Suprapubic skin (tissue), 4 donors: ENCODE measurements around the gene INPP5K. TPM values are rescaled to one million over a fixed set of nuclear protein-coding genes. Genes with fewer than 3 reads are reported as not detected.

Source experiments
- DNase-seq, 2 donors: peaks; one replicate each; pipeline ENCODE4 v3.0.0-alpha.2; 2019; ENCODE audit warnings: low spot score in 2 of 2
- H3K27ac ChIP-seq: fragments of 200-600 bp; sonication (generic); one replicate; pipeline ENCODE4 v1.5.1; 2019
- H3K27me3 ChIP-seq: fragments of 200-600 bp; sonication (generic); one replicate; pipeline ENCODE4 v1.5.1; 2019
- H3K36me3 ChIP-seq: fragments of 200-600 bp; sonication (generic); one replicate; pipeline ENCODE4 v1.5.1; 2019
- H3K4me1 ChIP-seq: fragments of 200-600 bp; sonication (generic); one replicate; pipeline ENCODE4 v1.5.1; 2019
- H3K4me3 ChIP-seq: fragments of 200-600 bp; sonication (generic); one replicate; pipeline ENCODE4 v1.5.1; 2019; ENCODE audit warnings: mild to moderate bottlenecking
- H3K9me3 ChIP-seq: fragments of 200-600 bp; sonication (generic); one replicate; pipeline ENCODE4 v1.5.1; 2019
- EP300 ChIP-seq: sonication (generic); formaldehyde crosslinking; IDR thresholded peaks from one replicate; pipeline ENCODE4 v1.6.1; 2017; ENCODE audit warnings: antibody characterized with exemption
- POLR2A ChIP-seq, 2 donors: fragments of 450-650 bp; IDR thresholded peaks; one replicate each; pipeline ENCODE4 v1.6.1; 2017; ENCODE audit warnings: antibody characterized with exemption in 2 of 2, mild to moderate bottlenecking in 2 of 2, moderate library complexity in 2 of 2
- POLR2AphosphoS5 ChIP-seq, 3 donors: sonication (generic); formaldehyde crosslinking; IDR thresholded peaks; one replicate each; pipeline ENCODE4 v1.6.1; 2017; ENCODE audit warnings: antibody characterized with exemption in 3 of 3
- WGBS: methylation state at CpG from one replicate; pipeline ENCODE4 v1.1.5; 2018; 5-methylcytosine and 5-hydroxymethylcytosine counted together
- total RNA-seq, 4 donors: library from RNA; depleted of rRNA; stranded (reverse); fragments of >200 nt; gene quantifications; one replicate each; pipeline ENCODE4 v1.1.0, GENCODE V29; 2016
- TF ChIP-seq, protein P1 (sequence below), 2 donors: fragments of 200-600 bp in 1 of 2; fragments of 450-650 bp in 1 of 2; sonication (generic) in 1 of 2; IDR thresholded peaks; one replicate each; pipeline ENCODE4 v1.5.1; 2016 to 2019; ENCODE audit warnings: antibody characterized with exemption in 2 of 2, mild to moderate bottlenecking in 1 of 2, moderate library complexity in 1 of 2

INPP5K gene
- total RNA-seq, 4 donors from 2014 or later, result 91.8 to 160 (median 123) TPM

DNA sequence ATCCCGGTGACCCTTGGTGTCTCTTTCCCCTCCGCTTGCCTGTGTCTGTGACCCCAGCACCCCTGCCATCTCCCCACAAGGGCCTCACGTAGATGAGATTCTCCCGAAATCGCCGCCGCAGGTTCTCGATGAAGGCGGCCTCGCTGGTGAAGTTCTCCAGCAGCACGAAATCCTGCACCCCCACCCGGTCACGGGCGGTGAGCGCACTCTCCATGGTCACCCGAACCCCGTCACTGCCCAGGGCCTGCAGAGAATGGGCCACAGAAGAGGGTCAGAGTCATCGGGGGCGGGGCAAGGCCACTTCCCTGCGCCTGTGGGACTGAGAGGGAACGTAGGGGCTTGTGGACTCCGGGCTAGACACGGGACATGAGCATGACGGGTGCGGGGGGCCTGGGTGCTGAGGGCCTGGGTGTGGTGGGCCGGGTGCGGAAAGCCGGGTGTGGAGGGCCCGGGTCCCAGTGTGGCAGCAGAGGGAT lies 32.3 kb downstream of the INPP5K start:
- WGBS, result 89% methylated on average over 23 of the region's 29 CpGs
- peaks cover 46% of the 10 kb centered on the region for H3K36me3 ChIP-seq
- no peak for TF ChIP-seq POLR2AphosphoS5 (IDR thresholded peaks at IDR 0.05)
- no peak for TF ChIP-seq POLR2A (IDR thresholded peaks at IDR 0.05)
- TF ChIP-seq EP300, result no peak
- TF ChIP-seq, protein P1, sequence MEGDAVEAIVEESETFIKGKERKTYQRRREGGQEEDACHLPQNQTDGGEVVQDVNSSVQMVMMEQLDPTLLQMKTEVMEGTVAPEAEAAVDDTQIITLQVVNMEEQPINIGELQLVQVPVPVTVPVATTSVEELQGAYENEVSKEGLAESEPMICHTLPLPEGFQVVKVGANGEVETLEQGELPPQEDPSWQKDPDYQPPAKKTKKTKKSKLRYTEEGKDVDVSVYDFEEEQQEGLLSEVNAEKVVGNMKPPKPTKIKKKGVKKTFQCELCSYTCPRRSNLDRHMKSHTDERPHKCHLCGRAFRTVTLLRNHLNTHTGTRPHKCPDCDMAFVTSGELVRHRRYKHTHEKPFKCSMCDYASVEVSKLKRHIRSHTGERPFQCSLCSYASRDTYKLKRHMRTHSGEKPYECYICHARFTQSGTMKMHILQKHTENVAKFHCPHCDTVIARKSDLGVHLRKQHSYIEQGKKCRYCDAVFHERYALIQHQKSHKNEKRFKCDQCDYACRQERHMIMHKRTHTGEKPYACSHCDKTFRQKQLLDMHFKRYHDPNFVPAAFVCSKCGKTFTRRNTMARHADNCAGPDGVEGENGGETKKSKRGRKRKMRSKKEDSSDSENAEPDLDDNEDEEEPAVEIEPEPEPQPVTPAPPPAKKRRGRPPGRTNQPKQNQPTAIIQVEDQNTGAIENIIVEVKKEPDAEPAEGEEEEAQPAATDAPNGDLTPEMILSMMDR (IDR thresholded peaks at IDR 0.05), result no peak
- peaks cover 53% of the 10 kb centered on the region for H3K4me1 ChIP-seq
- H3K27ac ChIP-seq, result peak overlapping the region; percentile 97
- peak in 1 of 2 donors; percentile 79 for DNase-seq
- no peaks in the 10 kb centered on the region for H3K27me3 ChIP-seq
- H3K9me3 ChIP-seq, result no peaks in the 10 kb centered on the region
- H3K4me3 ChIP-seq, result peak overlapping the region; percentile 77

DNA sequence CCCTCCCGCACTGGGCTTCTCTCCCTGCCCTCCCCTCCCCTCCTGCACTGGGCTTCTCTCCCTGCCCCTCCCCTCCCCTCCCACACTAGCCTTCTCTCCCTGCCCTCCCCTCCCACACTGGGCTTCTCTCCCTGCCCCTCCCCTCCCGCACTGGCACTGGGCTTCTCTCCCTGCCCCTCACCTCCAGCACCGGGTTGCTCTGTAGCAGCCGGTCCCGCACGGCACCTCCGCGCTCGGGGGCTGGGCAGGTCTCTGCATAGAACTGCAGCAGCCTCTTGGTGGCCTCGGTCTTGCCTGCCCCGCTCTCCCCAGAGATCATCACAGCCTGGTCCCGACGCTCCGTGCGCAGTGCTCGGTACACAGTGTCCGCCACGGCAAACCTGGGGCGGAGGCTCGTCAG lies 33.7 kb downstream of the INPP5K start:
- Histone ChIP-seq H3K27ac (peak overlapping the region; percentile 18), H3K4me3 (no peak overlapping the region), H3K27me3 (no peaks in the 10 kb centered on the region), H3K36me3 (peaks cover 60% of the 10 kb centered on the region), H3K9me3 (no peaks in the 10 kb centered on the region), H3K4me1 (peaks cover 41% of the 10 kb centered on the region)
- DNase-seq, result peak in 1 of 2 donors; percentile 64
- TF ChIP-seq POLR2A (IDR thresholded peaks at IDR 0.05) (no peak), EP300 (no peak), POLR2AphosphoS5 (IDR thresholded peaks at IDR 0.05) (no peak)
- TF ChIP-seq, protein P1 (IDR thresholded peaks at IDR 0.05), result no peak
- 75% methylated on average over 17 of the region's 20 CpGs for WGBS

DNA sequence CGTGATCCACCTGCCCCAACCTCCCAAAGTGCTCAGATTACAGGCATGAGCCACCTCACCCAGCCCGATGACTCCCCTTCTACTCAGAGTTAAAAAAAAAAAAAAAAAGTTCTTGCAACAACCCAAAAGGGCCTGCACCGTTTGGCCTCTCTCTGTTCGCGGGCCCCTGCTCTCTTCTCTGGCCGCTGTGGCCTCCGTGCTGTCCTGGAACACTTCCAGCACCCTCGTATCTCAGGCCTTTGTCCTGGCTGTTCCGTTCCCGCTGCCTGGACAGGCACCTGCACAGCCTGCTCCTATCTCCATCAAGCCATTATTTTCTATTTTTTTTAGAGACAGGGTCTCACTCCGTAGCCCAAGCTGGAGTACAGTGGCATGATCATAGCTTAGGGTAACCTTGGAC lies 34.7 kb downstream of the INPP5K start:
- peaks cover 69% of the 10 kb centered on the region for H3K36me3 ChIP-seq
- WGBS, result 80% methylated on average over 11 of the region's 11 CpGs

DNA sequence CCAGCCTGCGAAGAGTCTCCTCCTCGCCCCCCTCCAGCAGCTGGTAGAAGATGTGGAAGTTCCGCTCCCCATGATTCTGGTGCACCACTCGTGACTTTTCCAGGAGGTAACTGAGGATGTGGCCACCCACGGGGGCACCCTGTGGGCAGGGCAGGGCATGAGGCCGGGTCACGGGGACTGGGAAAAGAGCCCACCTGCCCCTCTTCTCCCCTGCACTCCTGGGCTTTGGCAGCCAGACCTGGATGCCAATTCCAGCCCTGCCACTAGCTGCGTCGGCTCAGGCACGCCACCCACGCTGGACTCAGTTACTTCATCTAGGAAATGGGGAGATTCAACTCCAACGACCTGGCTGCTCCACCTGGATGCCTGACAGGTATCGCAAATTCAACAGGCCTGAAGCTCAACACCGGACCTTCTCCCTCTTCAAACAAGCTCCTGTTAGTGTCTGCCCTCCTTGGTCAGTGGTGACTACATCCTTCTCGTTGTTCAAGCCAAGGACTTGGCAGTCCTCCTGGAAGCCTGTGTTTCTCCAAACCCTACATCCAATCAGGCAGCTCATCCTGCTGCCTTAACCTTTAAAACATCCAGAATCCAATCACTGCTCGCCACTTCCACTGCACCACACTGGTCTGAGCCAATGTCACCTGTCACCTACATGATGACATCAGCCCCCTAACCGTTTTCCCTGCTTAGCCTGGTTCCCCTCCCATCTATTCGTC lies 35.5 kb downstream of the INPP5K start:
- Histone ChIP-seq H3K36me3 (peaks cover 71% of the 10 kb centered on the region), H3K27ac (no peak overlapping the region), H3K9me3 (no peaks in the 10 kb centered on the region), H3K27me3 (no peaks in the 10 kb centered on the region), H3K4me3 (no peak overlapping the region), H3K4me1 (peaks cover 24% of the 10 kb centered on the region)
- no peak for DNase-seq
- 64% methylated on average over 7 of the region's 18 CpGs for WGBS
- no peak for TF ChIP-seq POLR2AphosphoS5 (IDR thresholded peaks at IDR 0.05)
- TF ChIP-seq, protein P1 (IDR thresholded peaks at IDR 0.05), result no peak
- TF ChIP-seq EP300, result no peak
- TF ChIP-seq POLR2A (IDR thresholded peaks at IDR 0.05), result no peak

More for the DNA sequence above, 34.7 kb downstream of the INPP5K start:
- Histone ChIP-seq H3K9me3 (no peaks in the 10 kb centered on the region), H3K4me1 (peaks cover 32% of the 10 kb centered on the region), H3K27ac (no peak overlapping the region), H3K27me3 (no peaks in the 10 kb centered on the region), H3K4me3 (no peak overlapping the region)
- no peak for DNase-seq
- no peak for TF ChIP-seq POLR2A (IDR thresholded peaks at IDR 0.05)
- TF ChIP-seq, protein P1 (IDR thresholded peaks at IDR 0.05), result no peak
- no peak for TF ChIP-seq POLR2AphosphoS5 (IDR thresholded peaks at IDR 0.05)
- no peak for TF ChIP-seq EP300

DNA sequence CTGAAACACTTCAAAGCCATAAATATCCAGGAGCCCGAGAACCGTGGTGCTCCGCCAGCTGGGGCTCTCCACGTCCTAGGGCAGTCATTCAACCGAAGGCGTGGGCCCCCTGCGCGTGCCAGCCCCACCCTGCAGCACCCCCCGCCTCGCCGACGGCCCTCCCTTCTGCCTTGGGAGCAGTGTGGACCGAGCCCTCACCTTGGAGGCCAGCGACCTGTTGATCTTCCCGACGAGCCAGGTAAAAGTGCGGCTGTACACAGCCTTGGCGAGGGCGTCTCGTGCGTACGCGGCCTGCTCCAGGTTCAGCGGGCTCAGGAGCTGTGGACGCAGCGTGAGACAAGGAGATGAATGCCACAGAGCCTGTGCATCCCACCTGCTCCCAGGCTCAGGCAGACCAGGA lies 38.0 kb downstream of the INPP5K start:
- peaks cover 6% of the 10 kb centered on the region for H3K4me1 ChIP-seq
- no peak overlapping the region for H3K4me3 ChIP-seq
- H3K27ac ChIP-seq, result no peak overlapping the region
- TF ChIP-seq EP300 (no peak), POLR2A (IDR thresholded peaks at IDR 0.05) (no peak), POLR2AphosphoS5 (IDR thresholded peaks at IDR 0.05) (no peak)
- TF ChIP-seq, protein P1 (IDR thresholded peaks at IDR 0.05), result no peak
- no peaks in the 10 kb centered on the region for H3K27me3 ChIP-seq
- peaks cover 88% of the 10 kb centered on the region for H3K36me3 ChIP-seq
- WGBS, result 79% methylated on average over 18 of the region's 26 CpGs
- no peaks in the 10 kb centered on the region for H3K9me3 ChIP-seq
- no peak for DNase-seq
